Uterus (tissue), 4 donors: ENCODE data around the gene HINT1. TPM values are rescaled to one million over a fixed set of nuclear protein-coding genes. Genes with fewer than 3 reads are reported as not detected.

Source experiments
- DNase-seq, 2 donors: peaks; one replicate each; pipeline ENCODE4 v3.0.0-alpha.2; 2019 to 2020
- H3K27ac ChIP-seq, 2 donors: fragments of 200-600 bp; sonication (generic); 1 replicate in 1 of 2; 2 replicates in 1 of 2; pipeline ENCODE4 v1.5.1; 2016 to 2018
- H3K27me3 ChIP-seq, 2 donors: fragments of 200-600 bp; sonication (generic); one replicate each; pipeline ENCODE4 v1.5.1; 2018 to 2019; ENCODE audit warnings: control low read depth in 1 of 2
- H3K36me3 ChIP-seq, 2 donors: fragments of 200-600 bp; sonication (generic); one replicate each; pipeline ENCODE4 v1.5.1; 2019; ENCODE audit warnings: control low read depth in 1 of 2
- H3K4me1 ChIP-seq, 2 donors: fragments of 200-600 bp; sonication (generic); one replicate each; pipeline ENCODE4 v1.5.1; 2018 to 2019; ENCODE audit warnings: control low read depth in 1 of 2
- H3K4me3 ChIP-seq, 2 donors: fragments of 200-600 bp; sonication (generic); 1 replicate in 1 of 2; 2 replicates in 1 of 2; pipeline ENCODE4 v1.5.1; 2018 to 2019; ENCODE audit warnings: mild to moderate bottlenecking in 1 of 2
- H3K9me3 ChIP-seq, 2 donors: fragments of 200-600 bp; sonication (generic); one replicate each; pipeline ENCODE4 v1.5.1; 2019; ENCODE audit warnings: control low read depth in 1 of 2
- CTCF ChIP-seq, 4 experiments: fragments of 200-600 bp in 2 of 4; fragments of 450-650 bp in 2 of 4; sonication (generic) in 2 of 4; IDR thresholded peaks; one replicate each; pipeline ENCODE4 v1.5.1; 2016 to 2019; ENCODE audit warnings: antibody characterized with exemption in 4 of 4, mild to moderate bottlenecking in 2 of 4, moderate library complexity in 1 of 4
- POLR2A ChIP-seq, 2 donors: fragments of 450-650 bp; IDR thresholded peaks; one replicate each; pipeline ENCODE4 v1.6.1; 2016; ENCODE audit warnings: antibody characterized with exemption in 2 of 2, mild to moderate bottlenecking in 1 of 2, moderate library complexity in 1 of 2
- intact Hi-C: fragments of 100-400 bp; cut with DNase I; formaldehyde crosslinking; loops from one replicate; pipeline ENCODE4 v1.15.1; 2023; ENCODE audit warnings: low total_unique reads
- total RNA-seq, 4 donors: library from RNA; depleted of rRNA in 3 of 4; stranded (reverse); fragments of >200 nt in 3 of 4; gene quantifications; one replicate each; pipeline versions ENCODE4 v1.1.0 to v1.2.4, GENCODE V29; 2014 to 2023
- donor health status: DM: yes; HTN: yes; CAD: no.

The HINT1 gene
- total RNA-seq, 4 donors from 2014 or later, result 86.1 to 683 (median 196) TPM

GRCh38 chr5:131112424-131112823, 52.6 kb downstream of the HINT1 start:
- intact Hi-C loops, result no loop called here
- no peak for TF ChIP-seq POLR2A (IDR thresholded peaks at IDR 0.05)
- no peak for TF ChIP-seq CTCF (IDR thresholded peaks at IDR 0.05)

GRCh38 chr5:131110256-131110594, 54.8 kb downstream of the HINT1 start:
- H3K9me3 ChIP-seq, result no peaks in the 10 kb centered on the region
- intact Hi-C loops, result no loop called here
- H3K27me3 ChIP-seq, result no peaks in the 10 kb centered on the region
- no peaks in the 10 kb centered on the region for H3K36me3 ChIP-seq
- TF ChIP-seq CTCF (IDR thresholded peaks at IDR 0.05) (no peak), POLR2A (IDR thresholded peaks at IDR 0.05) (no peak)
- H3K4me1 ChIP-seq, result no peaks in the 10 kb centered on the region
- no peak overlapping the region for H3K27ac ChIP-seq
- no peak overlapping the region for H3K4me3 ChIP-seq
- no peak for DNase-seq

More at GRCh38 chr5:131112424-131112823, 52.6 kb downstream of the HINT1 start:
- Histone ChIP-seq H3K4me3 (no peak overlapping the region), H3K9me3 (no peaks in the 10 kb centered on the region), H3K4me1 (no peaks in the 10 kb centered on the region), H3K36me3 (no peaks in the 10 kb centered on the region), H3K27ac (no peak overlapping the region), H3K27me3 (no peaks in the 10 kb centered on the region)
- no peak for DNase-seq

GRCh38 chr5:131109540-131110255, 55.4 kb downstream of the HINT1 start:
- Histone ChIP-seq H3K4me1 (no peaks in the 10 kb centered on the region), H3K27me3 (no peaks in the 10 kb centered on the region), H3K9me3 (no peaks in the 10 kb centered on the region), H3K27ac (no peak overlapping the region), H3K36me3 (no peaks in the 10 kb centered on the region), H3K4me3 (no peak overlapping the region)
- no peak for DNase-seq
- intact Hi-C loops, result no loop called here
- TF ChIP-seq CTCF (IDR thresholded peaks at IDR 0.05) (peak; percentile 50 to 70 (median 64)), POLR2A (IDR thresholded peaks at IDR 0.05) (no peak)

Other genes starting within 250 kb of the HINT1 start
- gene LYRM7, start 5.7 kb upstream of the HINT1 start, total RNA-seq, result 10 to 100 TPM in 1 of 4 donors, 1 to 10 TPM in 3; 4.1 to 22.6 (median 7.9) TPM
- gene CDC42SE2, start 98.8 kb upstream of the HINT1 start, total RNA-seq, result 10 to 100 TPM in 3 of 4 donors, 1 to 10 TPM in 1; 4.6 to 62.8 (median 21.9) TPM